GM12878 (cell line): ENCODE data around the gene HSBP1. TPM values are rescaled to one million over a fixed set of nuclear protein-coding genes. Genes with fewer than 3 reads are reported as not detected.

Experiments used
- ATAC-seq: fragments of 200-7000 bp; cut with Tn5 transposase; 3 replicates; pipeline ENCODE4 v1.9.1; 2020; ENCODE audit warnings: mild to moderate bottlenecking, moderate library complexity
- BruUV-seq: library from RNA; stranded (reverse); fragments of 400-500 nt; replicated peaks from 2 replicates; lab custom pipeline; 2021; lab: Mats Ljungman, UMichigan
- CTCF ChIA-PET: fragments of 300-600 bp; sonication (Branson Sonifier 250); formaldehyde crosslinking; extraction: SDS; loops from one replicate; lab custom pipeline; 2021; ENCODE audit warnings: inconsistent platforms; lab: Yijun Ruan, JAX
- POLR2A ChIA-PET: fragments of 350-600 bp; formaldehyde crosslinking; extraction: SDS; loops from one replicate; lab custom pipeline; 2021; ENCODE audit warnings: inconsistent platforms; lab: Charles Lee
- RAD21 ChIA-PET: fragments of 300-600 bp; sonication (Branson Sonifier 250); formaldehyde crosslinking; loops from one replicate; lab custom pipeline; 2023; ENCODE audit warnings: antibody characterized with exemption; ENCODE audit not compliant: unreplicated experiment; lab: Charles Lee
- SMC1A ChIA-PET: fragments of 300-600 bp; sonication (Branson Sonifier 250); formaldehyde crosslinking; loops from one replicate; lab custom pipeline; 2023; ENCODE audit not compliant: unreplicated experiment, uncharacterized antibody; lab: Charles Lee
- DNase-seq: peaks from one replicate; pipeline ENCODE4 v3.0.0-alpha.2; 2011; ENCODE audit warnings: low read depth, low spot score
- FAIRE-seq: peaks from 3 replicates; lab custom pipeline; 2011; peaks lifted over from hg19 to GRCh38; lab: Jason Lieb, UNC
- H2AFZ ChIP-seq: 2 replicates; pipeline ENCODE4 v1.6.0; 2011; ENCODE audit warnings: low read depth, low read length, control low read depth; ENCODE audit not compliant: control insufficient read depth
- H3K27ac ChIP-seq: 2 replicates; pipeline ENCODE4 v1.5.1; 2011; ENCODE audit warnings: control low read depth; ENCODE audit not compliant: control insufficient read depth, insufficient read depth
- H3K27me3 ChIP-seq, 2 experiments: replicated peaks in 1 of 2; 2 replicates each; pipeline versions ENCODE4 v1.6.0 to v1.6.1; 2011; ENCODE audit warnings: low read length in 1 of 2; ENCODE audit not compliant: control insufficient read depth in 2 of 2, insufficient read depth in 2 of 2
- H3K36me3 ChIP-seq, 2 experiments: 2 replicates each; pipeline ENCODE4 v1.5.1; 2011; ENCODE audit warnings: low read length in 1 of 2; ENCODE audit not compliant: control insufficient read depth in 2 of 2, insufficient read depth in 2 of 2
- H3K4me1 ChIP-seq: 2 replicates; pipeline ENCODE4 v1.6.1; 2011; ENCODE audit warnings: mild to moderate bottlenecking, low read length, moderate library complexity, mixed read lengths; ENCODE audit not compliant: control insufficient read depth, insufficient read depth
- H3K4me2 ChIP-seq: 2 replicates; pipeline ENCODE4 v1.6.0; 2011; ENCODE audit warnings: control low read depth; ENCODE audit not compliant: control insufficient read depth, insufficient read depth
- H3K4me3 ChIP-seq: fragments of 200-600 bp; sonication (generic); 2 replicates; pipeline ENCODE4 v1.5.1; 2016
- H3K79me2 ChIP-seq: 2 replicates; pipeline ENCODE4 v1.6.0; 2011; ENCODE audit warnings: low read length; ENCODE audit not compliant: control insufficient read depth, insufficient read depth
- H3K9ac ChIP-seq: 2 replicates; pipeline ENCODE4 v1.8.0; 2011; ENCODE audit warnings: low read length, control low read depth, mixed read lengths; ENCODE audit not compliant: control insufficient read depth, insufficient read depth
- H3K9me3 ChIP-seq: replicated peaks from 3 replicates; pipeline ENCODE4 v1.5.1; 2011; ENCODE audit warnings: mild to moderate bottlenecking, low read length; ENCODE audit not compliant: control insufficient read depth, insufficient read depth
- H4K20me1 ChIP-seq: 2 replicates; pipeline ENCODE4 v1.6.0; 2011; ENCODE audit not compliant: control insufficient read depth, insufficient read depth
- ATF7 ChIP-seq: fragments of 450-650 bp; IDR thresholded peaks from 2 replicates; pipeline ENCODE4 v1.6.1; 2016; ENCODE audit warnings: low read depth, mild to moderate bottlenecking
- JUNB ChIP-seq: IDR thresholded peaks from 2 replicates; pipeline ENCODE4 v1.6.1; 2016; ENCODE audit warnings: antibody characterized with exemption, mild to moderate bottlenecking
- KLF5 ChIP-seq: fragments of 450-650 bp; IDR thresholded peaks from 2 replicates; pipeline ENCODE4 v1.6.1; 2014; ENCODE audit warnings: mild to moderate bottlenecking; ENCODE audit not compliant: partially characterized antibody
- SREBF1 ChIP-seq: IDR thresholded peaks from 2 replicates; pipeline ENCODE4 v1.6.1; 2012; ENCODE audit warnings: mild to moderate bottlenecking, low read length
- ZNF217 ChIP-seq: fragments of 450-650 bp; IDR thresholded peaks from 2 replicates; pipeline ENCODE4 v1.6.1; 2017; ENCODE audit warnings: antibody characterized with exemption, mild to moderate bottlenecking
- ZNF24 ChIP-seq: fragments of 450-650 bp; IDR thresholded peaks from 2 replicates; pipeline ENCODE4 v1.6.1; 2017; ENCODE audit warnings: antibody characterized with exemption, mild to moderate bottlenecking
- WGBS: methylation state at CpG from one replicate; pipeline ENCODE4 v1.1.6; 2016; ENCODE audit warnings: low lambda C conversion rate; ENCODE audit not compliant: insufficient replicate concordance, insufficient coverage; ENCODE audit errors: missing lambda C conversion rate; 5-methylcytosine and 5-hydroxymethylcytosine counted together
- in situ Hi-C: fragments of 300-500 bp; cut with MboI; formaldehyde crosslinking; loops from 9 replicates; pipeline ENCODE4 v1.14.3; 2018; ENCODE audit warnings: mixed read lengths
- intact Hi-C: fragments of 100-400 bp; cut with micrococcal nuclease; formaldehyde crosslinking; loops from one replicate; pipeline ENCODE4 v1.14.2; 2022; ENCODE audit not compliant: unreplicated experiment
- polyA plus RNA-seq, 11 experiments: library from polyadenylated mRNA; depleted of rRNA in 4 of 11; unstranded in 6 of 11; stranded (reverse) in 5 of 11; fragments of >200 nt; fragmentation: Nextera tagmentation in 4 of 11; fragmentation: Illumina TruSeq in 1 of 11; extraction: Ambion mirVana in 4 of 11; extraction: Trizol in 1 of 11; gene quantifications; 1 replicate in 1 of 11; 2 replicates in 10 of 11; pipeline versions ENCODE4 v1.2.1 to v1.2.3, GENCODE V29; 2011 to 2016; ENCODE audit warnings: inconsistent platforms in 2 of 11, missing spikeins in 2 of 11, low read depth in 1 of 11
- total RNA-seq, 4 experiments: library from RNA; depleted of rRNA in 3 of 4; stranded (reverse); fragments of >200 nt in 3 of 4; fragmentation: Illumina TruSeq in 1 of 4; extraction: Trizol in 1 of 4; gene quantifications; 2 replicates each; pipeline versions ENCODE4 v1.2.1 to v1.2.3, GENCODE V29; 2013 to 2021
- TF ChIP-seq, protein P1 (sequence below): fragments of 450-650 bp; IDR thresholded peaks from 2 replicates; pipeline ENCODE4 v1.6.1; 2017; ENCODE audit warnings: borderline replicate concordance
- TF ChIP-seq, protein P2 (sequence below): fragments of 450-650 bp; IDR thresholded peaks from 2 replicates; pipeline ENCODE4 v1.6.1; 2014; ENCODE audit warnings: mild to moderate bottlenecking
- TF ChIP-seq, protein P3 (sequence below): IDR thresholded peaks from 2 replicates; pipeline ENCODE4 v1.6.1; 2012; ENCODE audit warnings: mild to moderate bottlenecking, low read depth, low read length
- TF ChIP-seq, protein P4 (sequence below): fragments of 450-650 bp; IDR thresholded peaks from 2 replicates; pipeline ENCODE4 v1.6.1; 2017; ENCODE audit warnings: mild to moderate bottlenecking, moderate library complexity

The HSBP1 gene
- total and polyA plus RNA-seq, 10 of the 15 experiments (the other 5 are each of a cell fraction or from before 2014, with no cell fraction given): 26.6 to 263 (median 95.7) TPM

DNA sequence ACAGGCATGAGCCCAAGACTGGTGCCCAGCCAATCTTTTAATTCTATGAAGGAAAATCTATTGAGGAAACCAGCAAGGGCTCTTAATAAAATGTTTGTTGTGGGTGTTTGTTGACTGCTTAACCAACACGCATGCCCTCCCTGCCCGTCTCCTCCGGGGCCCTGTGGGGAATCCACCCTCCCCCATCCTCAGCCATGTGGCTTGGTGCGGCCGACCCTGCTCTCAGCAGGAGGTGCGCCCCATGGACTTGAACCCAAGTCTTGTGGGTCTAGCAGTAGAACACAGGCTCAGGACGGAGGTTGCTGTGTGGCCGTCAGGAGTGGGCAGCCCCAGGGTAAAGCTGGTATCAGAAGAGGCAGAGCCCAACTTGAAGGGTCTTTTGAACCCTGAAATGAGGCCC lies 46.1 kb downstream of the HSBP1 start:
- no peak overlapping the region for H3K9ac ChIP-seq
- intact Hi-C loops: no loop called here
- no peaks in the 10 kb centered on the region; a peak in 1 of 4 replicates for H3K27me3 ChIP-seq
- no peaks in the 10 kb centered on the region for H3K79me2 ChIP-seq
- ATAC-seq (no peak), FAIRE-seq (no peak), DNase-seq (no peak)
- H3K4me3 ChIP-seq: no peak overlapping the region
- no peaks in the 10 kb centered on the region for H3K36me3 ChIP-seq
- ChIA-PET RAD21 (no interaction called here), CTCF (interaction anchor here (1.7 kb wide), 1 partner anchor 27 kb away, joined by 3 read pairs; no protein-coding TSS in a partner anchor), POLR2A (no interaction called here), SMC1A (no interaction called here)
- in situ Hi-C loops: no loop called here
- H3K27ac ChIP-seq: no peak overlapping the region
- H3K4me2 ChIP-seq: no peak overlapping the region
- WGBS: 80% methylated on average over 8 of the region's 8 CpGs
- H4K20me1 ChIP-seq: no peaks in the 10 kb centered on the region
- no TSS peak for BruUV-seq
- H3K9me3 ChIP-seq: no peaks in the 10 kb centered on the region
- TF ChIP-seq, protein P1, sequence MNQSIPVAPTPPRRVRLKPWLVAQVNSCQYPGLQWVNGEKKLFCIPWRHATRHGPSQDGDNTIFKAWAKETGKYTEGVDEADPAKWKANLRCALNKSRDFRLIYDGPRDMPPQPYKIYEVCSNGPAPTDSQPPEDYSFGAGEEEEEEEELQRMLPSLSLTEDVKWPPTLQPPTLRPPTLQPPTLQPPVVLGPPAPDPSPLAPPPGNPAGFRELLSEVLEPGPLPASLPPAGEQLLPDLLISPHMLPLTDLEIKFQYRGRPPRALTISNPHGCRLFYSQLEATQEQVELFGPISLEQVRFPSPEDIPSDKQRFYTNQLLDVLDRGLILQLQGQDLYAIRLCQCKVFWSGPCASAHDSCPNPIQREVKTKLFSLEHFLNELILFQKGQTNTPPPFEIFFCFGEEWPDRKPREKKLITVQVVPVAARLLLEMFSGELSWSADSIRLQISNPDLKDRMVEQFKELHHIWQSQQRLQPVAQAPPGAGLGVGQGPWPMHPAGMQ: no peak
- no peak for TF ChIP-seq KLF5
- TF ChIP-seq ZNF217: no peak
- TF ChIP-seq JUNB: no peak
- TF ChIP-seq, protein P2, sequence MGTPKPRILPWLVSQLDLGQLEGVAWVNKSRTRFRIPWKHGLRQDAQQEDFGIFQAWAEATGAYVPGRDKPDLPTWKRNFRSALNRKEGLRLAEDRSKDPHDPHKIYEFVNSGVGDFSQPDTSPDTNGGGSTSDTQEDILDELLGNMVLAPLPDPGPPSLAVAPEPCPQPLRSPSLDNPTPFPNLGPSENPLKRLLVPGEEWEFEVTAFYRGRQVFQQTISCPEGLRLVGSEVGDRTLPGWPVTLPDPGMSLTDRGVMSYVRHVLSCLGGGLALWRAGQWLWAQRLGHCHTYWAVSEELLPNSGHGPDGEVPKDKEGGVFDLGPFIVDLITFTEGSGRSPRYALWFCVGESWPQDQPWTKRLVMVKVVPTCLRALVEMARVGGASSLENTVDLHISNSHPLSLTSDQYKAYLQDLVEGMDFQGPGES: no peak
- TF ChIP-seq ZNF24: no peak
- no peak for TF ChIP-seq ATF7
- TF ChIP-seq, protein P3, sequence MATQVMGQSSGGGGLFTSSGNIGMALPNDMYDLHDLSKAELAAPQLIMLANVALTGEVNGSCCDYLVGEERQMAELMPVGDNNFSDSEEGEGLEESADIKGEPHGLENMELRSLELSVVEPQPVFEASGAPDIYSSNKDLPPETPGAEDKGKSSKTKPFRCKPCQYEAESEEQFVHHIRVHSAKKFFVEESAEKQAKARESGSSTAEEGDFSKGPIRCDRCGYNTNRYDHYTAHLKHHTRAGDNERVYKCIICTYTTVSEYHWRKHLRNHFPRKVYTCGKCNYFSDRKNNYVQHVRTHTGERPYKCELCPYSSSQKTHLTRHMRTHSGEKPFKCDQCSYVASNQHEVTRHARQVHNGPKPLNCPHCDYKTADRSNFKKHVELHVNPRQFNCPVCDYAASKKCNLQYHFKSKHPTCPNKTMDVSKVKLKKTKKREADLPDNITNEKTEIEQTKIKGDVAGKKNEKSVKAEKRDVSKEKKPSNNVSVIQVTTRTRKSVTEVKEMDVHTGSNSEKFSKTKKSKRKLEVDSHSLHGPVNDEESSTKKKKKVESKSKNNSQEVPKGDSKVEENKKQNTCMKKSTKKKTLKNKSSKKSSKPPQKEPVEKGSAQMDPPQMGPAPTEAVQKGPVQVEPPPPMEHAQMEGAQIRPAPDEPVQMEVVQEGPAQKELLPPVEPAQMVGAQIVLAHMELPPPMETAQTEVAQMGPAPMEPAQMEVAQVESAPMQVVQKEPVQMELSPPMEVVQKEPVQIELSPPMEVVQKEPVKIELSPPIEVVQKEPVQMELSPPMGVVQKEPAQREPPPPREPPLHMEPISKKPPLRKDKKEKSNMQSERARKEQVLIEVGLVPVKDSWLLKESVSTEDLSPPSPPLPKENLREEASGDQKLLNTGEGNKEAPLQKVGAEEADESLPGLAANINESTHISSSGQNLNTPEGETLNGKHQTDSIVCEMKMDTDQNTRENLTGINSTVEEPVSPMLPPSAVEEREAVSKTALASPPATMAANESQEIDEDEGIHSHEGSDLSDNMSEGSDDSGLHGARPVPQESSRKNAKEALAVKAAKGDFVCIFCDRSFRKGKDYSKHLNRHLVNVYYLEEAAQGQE: no peak
- TF ChIP-seq, protein P4, sequence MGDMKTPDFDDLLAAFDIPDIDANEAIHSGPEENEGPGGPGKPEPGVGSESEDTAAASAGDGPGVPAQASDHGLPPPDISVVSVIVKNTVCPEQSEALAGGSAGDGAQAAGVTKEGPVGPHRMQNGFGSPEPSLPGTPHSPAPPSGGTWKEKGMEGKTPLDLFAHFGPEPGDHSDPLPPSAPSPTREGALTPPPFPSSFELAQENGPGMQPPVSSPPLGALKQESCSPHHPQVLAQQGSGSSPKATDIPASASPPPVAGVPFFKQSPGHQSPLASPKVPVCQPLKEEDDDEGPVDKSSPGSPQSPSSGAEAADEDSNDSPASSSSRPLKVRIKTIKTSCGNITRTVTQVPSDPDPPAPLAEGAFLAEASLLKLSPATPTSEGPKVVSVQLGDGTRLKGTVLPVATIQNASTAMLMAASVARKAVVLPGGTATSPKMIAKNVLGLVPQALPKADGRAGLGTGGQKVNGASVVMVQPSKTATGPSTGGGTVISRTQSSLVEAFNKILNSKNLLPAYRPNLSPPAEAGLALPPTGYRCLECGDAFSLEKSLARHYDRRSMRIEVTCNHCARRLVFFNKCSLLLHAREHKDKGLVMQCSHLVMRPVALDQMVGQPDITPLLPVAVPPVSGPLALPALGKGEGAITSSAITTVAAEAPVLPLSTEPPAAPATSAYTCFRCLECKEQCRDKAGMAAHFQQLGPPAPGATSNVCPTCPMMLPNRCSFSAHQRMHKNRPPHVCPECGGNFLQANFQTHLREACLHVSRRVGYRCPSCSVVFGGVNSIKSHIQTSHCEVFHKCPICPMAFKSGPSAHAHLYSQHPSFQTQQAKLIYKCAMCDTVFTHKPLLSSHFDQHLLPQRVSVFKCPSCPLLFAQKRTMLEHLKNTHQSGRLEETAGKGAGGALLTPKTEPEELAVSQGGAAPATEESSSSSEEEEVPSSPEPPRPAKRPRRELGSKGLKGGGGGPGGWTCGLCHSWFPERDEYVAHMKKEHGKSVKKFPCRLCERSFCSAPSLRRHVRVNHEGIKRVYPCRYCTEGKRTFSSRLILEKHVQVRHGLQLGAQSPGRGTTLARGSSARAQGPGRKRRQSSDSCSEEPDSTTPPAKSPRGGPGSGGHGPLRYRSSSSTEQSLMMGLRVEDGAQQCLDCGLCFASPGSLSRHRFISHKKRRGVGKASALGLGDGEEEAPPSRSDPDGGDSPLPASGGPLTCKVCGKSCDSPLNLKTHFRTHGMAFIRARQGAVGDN: no peak
- TF ChIP-seq SREBF1: no peak
- H3K4me1 ChIP-seq: no peaks in the 10 kb centered on the region
- H2AFZ ChIP-seq: no peak overlapping the region
